Upper lobe of left lung (tissue), 6 donors: ENCODE results near the gene FAM3B. TPM values are rescaled to one million over a fixed set of nuclear protein-coding genes. Genes with fewer than 3 reads are reported as not detected.

Experiments used
- ATAC-seq, 2 donors: fragments of 200-7000 bp; cut with Tn5 transposase; one replicate each; pipeline ENCODE4 v1.9.1; 2022; ENCODE audit warnings: mild to moderate bottlenecking in 2 of 2, moderate library complexity in 2 of 2; ENCODE audit not compliant: low FRiP score in 2 of 2
- DNase-seq, 2 donors: peaks; one replicate each; pipeline ENCODE4 v3.0.0-alpha.2; 2019 to 2020
- H3K27ac ChIP-seq, 4 donors: fragments of 200-600 bp; sonication (generic); one replicate each; pipeline ENCODE4 v1.5.1; 2016 to 2019
- H3K27me3 ChIP-seq, 4 donors: fragments of 200-600 bp; sonication (generic); one replicate each; pipeline ENCODE4 v1.5.1; 2017 to 2019
- H3K36me3 ChIP-seq, 4 donors: fragments of 200-600 bp; sonication (generic); one replicate each; pipeline ENCODE4 v1.5.1; 2016 to 2019
- H3K4me1 ChIP-seq, 4 donors: fragments of 200-600 bp; sonication (generic); one replicate each; pipeline ENCODE4 v1.5.1; 2018 to 2019
- H3K4me3 ChIP-seq, 4 donors: fragments of 200-600 bp; sonication (generic); one replicate each; pipeline ENCODE4 v1.5.1; 2017 to 2019; ENCODE audit warnings: mild to moderate bottlenecking in 2 of 4, moderate library complexity in 1 of 4
- H3K9me3 ChIP-seq, 4 donors: fragments of 200-600 bp; sonication (generic); one replicate each; pipeline ENCODE4 v1.5.1; 2018 to 2019
- CTCF ChIP-seq, 6 experiments: fragments of 450-650 bp in 4 of 6; fragments of 200-600 bp in 2 of 6; sonication (generic) in 2 of 6; IDR thresholded peaks; one replicate each; pipeline ENCODE4 v1.5.1; 2016 to 2019; ENCODE audit warnings: antibody characterized with exemption in 6 of 6
- EP300 ChIP-seq, 4 donors: sonication (generic); formaldehyde crosslinking; IDR thresholded peaks; one replicate each; pipeline ENCODE4 v1.5.1; 2017; ENCODE audit warnings: antibody characterized with exemption in 4 of 4, control low read depth in 2 of 4
- POLR2A ChIP-seq, 4 donors: fragments of 450-650 bp; IDR thresholded peaks; one replicate each; pipeline ENCODE4 v1.5.1; 2016 to 2017; ENCODE audit warnings: antibody characterized with exemption in 4 of 4, mild to moderate bottlenecking in 2 of 4
- POLR2AphosphoS5 ChIP-seq, 2 donors: sonication (generic); formaldehyde crosslinking; IDR thresholded peaks; one replicate each; pipeline ENCODE4 v1.5.1; 2017; ENCODE audit warnings: antibody characterized with exemption in 2 of 2
- WGBS, 2 donors: methylation state at CpG; one replicate each; pipeline ENCODE4 v1.1.5; 2017 to 2018; 5-methylcytosine and 5-hydroxymethylcytosine counted together
- total RNA-seq, 6 donors: library from RNA; depleted of rRNA in 4 of 6; stranded (reverse); fragments of >200 nt in 4 of 6; gene quantifications; one replicate each; pipeline versions ENCODE4 v1.1.0 to v1.2.1, GENCODE V29; 2016 to 2021
- donor health status: DM: no; HTN: no; CAD: no; lungs with moderate emphysema.
- donor health status: DM: no; HTN: yes; CAD: no; lungs with severe emphysema.

FAM3B gene, protein sequence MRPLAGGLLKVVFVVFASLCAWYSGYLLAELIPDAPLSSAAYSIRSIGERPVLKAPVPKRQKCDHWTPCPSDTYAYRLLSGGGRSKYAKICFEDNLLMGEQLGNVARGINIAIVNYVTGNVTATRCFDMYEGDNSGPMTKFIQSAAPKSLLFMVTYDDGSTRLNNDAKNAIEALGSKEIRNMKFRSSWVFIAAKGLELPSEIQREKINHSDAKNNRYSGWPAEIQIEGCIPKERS
- 10 to 100 TPM in 1 of 6 donors, 1 to 10 TPM in 5; 2.9 to 13.2 (median 4.7) TPM for total RNA-seq

DNA sequence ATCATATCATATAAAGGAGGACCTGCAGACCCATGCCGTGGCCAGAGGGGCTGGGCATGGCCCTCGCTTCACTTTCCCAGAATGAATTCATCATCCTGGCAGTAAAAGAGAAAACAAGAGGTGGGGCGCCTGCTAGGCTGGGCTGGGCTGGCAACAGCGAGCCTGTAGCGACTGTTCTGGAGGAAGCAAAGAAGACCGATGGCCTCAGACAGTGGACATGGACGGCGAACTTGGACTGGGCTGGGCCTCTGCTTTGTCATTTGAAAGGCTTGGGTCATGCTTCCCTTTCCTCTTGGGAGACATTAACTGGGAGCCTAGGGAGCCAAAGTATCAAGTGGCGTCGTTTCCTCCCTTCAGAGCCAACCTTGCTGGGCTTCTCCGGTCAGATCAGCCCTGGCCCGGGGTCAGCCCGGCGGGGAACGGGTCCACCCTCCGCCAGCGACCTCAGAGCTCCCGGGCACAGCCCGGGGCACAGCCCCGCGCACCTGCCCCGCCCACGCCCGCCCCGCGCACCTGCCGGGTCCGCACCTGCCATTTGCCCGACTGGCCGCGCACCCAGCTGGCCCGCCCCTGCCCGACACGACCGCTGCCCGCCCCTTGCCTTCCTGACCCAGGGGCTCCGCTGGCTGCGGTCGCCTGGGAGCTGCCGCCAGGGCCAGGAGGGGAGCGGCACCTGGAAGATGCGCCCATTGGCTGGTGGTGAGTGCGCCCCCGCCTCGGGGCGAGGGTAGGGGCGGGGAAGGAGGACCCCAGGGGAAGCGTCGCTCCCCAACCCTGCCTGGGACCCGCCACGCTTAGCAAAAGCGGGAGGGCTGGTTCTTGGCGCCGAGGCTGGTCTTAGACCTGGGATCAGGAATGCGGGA is at the start of gene FAM3B:
Gene FAM3B, plus strand, starts transcription at position 602 of the 863 bp plus-strand sequence. Its CDS starts 79 bp downstream, at position 681.
- H3K27me3 ChIP-seq: peaks cover 0 to 12% (median 7%) of the 10 kb centered on the region in 4 donors
- H3K9me3 ChIP-seq: no peaks in the 10 kb centered on the region
- peaks cover 8 to 15% (median 14%) of the 10 kb centered on the region in 4 donors for H3K4me1 ChIP-seq
- H3K4me3 ChIP-seq: peak within 1 kb of the TSS in 3 of 4 donors; percentile 35 to 54 (median 52)
- no peak within 1 kb of the TSS for H3K27ac ChIP-seq
- H3K36me3 ChIP-seq: no peaks in the 10 kb centered on the region
- ATAC-seq (peak in 1 of 2 donors; percentile 60), DNase-seq (peak; percentile 67 to 92)
- WGBS, 2 donors: 14 to 15% methylated on average over 32 to 33 of the region's 55 CpGs
- TF ChIP-seq POLR2A (IDR thresholded peaks at IDR 0.05): no peak
- no peak for TF ChIP-seq CTCF (IDR thresholded peaks at IDR 0.05)

- TF ChIP-seq POLR2AphosphoS5 (IDR thresholded peaks at IDR 0.05) (no peak), POLR2A (IDR thresholded peaks at IDR 0.05) (no peak), CTCF (IDR thresholded peaks at IDR 0.05) (no peak), EP300 (IDR thresholded peaks at IDR 0.05) (no peak)
- 93 to 100% methylated on average over 2 of the region's 2 CpGs for WGBS, 2 donors
- DNase-seq: no peak
- Histone ChIP-seq H3K9me3 (peaks cover 0 to 10% (median 4%) of the 10 kb centered on the region in 4 donors), H3K4me1 (no peaks in the 10 kb centered on the region), H3K27me3 (no peaks in the 10 kb centered on the region), H3K36me3 (no peaks in the 10 kb centered on the region), H3K4me3 (no peak overlapping the region), H3K27ac (no peak overlapping the region)
- no peak for ATAC-seq
Observed at GRCh38 chr21:41267346-41267745, 49.3 kb upstream of the FAM3B start.

DNA sequence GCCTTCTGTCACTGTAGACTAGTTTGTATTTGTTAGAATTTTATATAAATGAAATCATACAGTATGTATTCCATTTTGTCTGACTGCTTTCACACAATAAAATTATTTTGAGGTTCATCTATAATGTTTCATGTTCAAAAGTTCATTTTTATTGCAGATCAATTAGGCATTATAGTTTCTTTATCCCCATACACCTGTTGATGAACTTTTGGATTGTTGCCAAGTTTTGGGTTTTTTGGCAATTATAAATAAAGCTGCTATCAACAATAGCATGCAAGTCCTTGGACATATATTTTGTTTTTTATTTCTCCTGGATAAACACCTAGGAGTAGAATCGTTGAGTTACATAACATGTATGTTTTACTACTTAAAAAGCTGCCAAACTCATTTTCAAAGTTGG is 47.1 kb upstream of the FAM3B start:
- Histone ChIP-seq H3K27ac (no peak overlapping the region), H3K36me3 (peaks cover 0 to under 1% (median 0%) of the 10 kb centered on the region in 4 donors), H3K9me3 (peaks cover 0 to 10% (median 4%) of the 10 kb centered on the region in 4 donors), H3K27me3 (no peaks in the 10 kb centered on the region), H3K4me1 (no peaks in the 10 kb centered on the region), H3K4me3 (no peak overlapping the region)
- ATAC-seq (no peak), DNase-seq (no peak)
- 50 to 58% methylated on average over 1 of the region's 1 CpG for WGBS, 2 donors
- no peak for TF ChIP-seq POLR2A (IDR thresholded peaks at IDR 0.05)
- TF ChIP-seq POLR2AphosphoS5 (IDR thresholded peaks at IDR 0.05): no peak
- TF ChIP-seq EP300 (IDR thresholded peaks at IDR 0.05): no peak
- TF ChIP-seq CTCF (IDR thresholded peaks at IDR 0.05): no peak

DNA sequence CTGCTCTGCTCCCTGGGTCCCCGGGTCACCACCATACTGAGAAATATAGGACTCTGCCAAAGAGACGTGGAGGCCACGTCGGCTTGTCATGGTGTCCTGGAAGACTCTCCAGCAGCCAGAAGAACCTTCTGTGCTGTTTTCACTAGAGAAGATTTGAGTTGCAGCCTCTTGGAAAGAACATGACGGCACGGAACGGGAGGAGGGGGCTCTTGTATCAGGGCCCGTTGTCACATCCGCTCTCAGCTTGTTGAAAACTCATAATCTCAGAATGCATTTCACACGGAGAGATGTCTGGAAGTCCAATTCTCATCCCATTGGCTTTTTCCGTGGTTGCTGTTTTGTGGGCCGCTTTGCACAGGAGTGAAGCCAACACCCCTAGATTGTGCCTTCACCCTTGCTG is 39.4 kb upstream of the FAM3B start:
- H3K4me3 ChIP-seq: no peak overlapping the region
- peaks cover 0 to 16% (median 4%) of the 10 kb centered on the region in 4 donors for H3K36me3 ChIP-seq
- no peak overlapping the region for H3K27ac ChIP-seq
- H3K4me1 ChIP-seq: no peaks in the 10 kb centered on the region
- DNase-seq (no peak), ATAC-seq (no peak)
- H3K9me3 ChIP-seq: peaks cover 0 to 2% (median under 1%) of the 10 kb centered on the region in 4 donors
- 86 to 94% methylated on average over 12 of the region's 12 CpGs for WGBS, 2 donors
- no peak for TF ChIP-seq POLR2AphosphoS5 (IDR thresholded peaks at IDR 0.05)
- TF ChIP-seq POLR2A (IDR thresholded peaks at IDR 0.05): no peak
- no peak for TF ChIP-seq EP300 (IDR thresholded peaks at IDR 0.05)
- TF ChIP-seq CTCF (IDR thresholded peaks at IDR 0.05): no peak
- H3K27me3 ChIP-seq: no peaks in the 10 kb centered on the region
